Measurements from ENCODE around the gene MTERF2. TPM values are rescaled to one million over a fixed set of nuclear protein-coding genes. Genes with fewer than 3 reads are reported as not detected.

Gene MTERF2
- 10 to 100 TPM; 24.1 to 32.9 TPM for total RNA-seq

DNA sequence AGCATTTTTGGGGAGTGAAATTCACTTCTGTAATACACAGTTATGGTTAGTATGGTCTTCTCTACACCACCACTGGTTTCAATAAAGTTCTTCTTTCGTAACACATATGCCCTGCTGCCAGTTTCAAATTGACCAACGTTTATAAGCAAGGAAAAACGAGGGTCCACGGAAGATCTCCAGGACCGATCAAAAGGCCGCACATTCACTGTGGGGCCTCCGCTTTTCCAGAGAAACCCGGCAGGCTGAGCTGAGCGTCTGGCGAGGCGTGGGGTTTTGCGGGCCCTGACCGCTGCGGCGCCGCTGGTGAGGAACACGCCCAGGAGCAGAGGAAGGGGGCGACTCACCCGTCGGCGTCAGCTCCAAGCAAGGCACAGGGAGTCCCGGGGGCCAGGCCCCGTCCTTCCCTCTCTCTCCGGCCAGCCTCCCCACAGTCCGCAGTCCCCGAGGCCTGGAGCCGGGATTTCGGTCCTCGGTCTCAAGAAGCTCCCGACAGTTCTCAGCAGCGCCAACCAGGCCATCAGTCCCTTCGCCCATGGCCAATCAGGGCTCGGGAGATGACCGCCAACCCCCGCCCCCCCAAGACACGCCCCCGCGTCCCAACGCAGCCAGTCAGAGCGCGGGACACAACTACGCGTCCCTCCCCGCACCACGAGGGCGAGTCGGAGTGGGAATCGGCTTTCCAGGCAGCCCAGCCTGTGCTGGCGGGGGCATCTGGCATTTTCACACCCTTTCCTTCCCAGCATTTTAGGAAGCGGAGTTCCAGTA, at the start of gene MTERF2:
Gene MTERF2, minus strand, starts transcription at position 522 of the 765 bp plus-strand sequence. CDS start 8,432 bp downstream, outside the sequence.
- TF ChIP-seq POLR2A (IDR thresholded peaks at IDR 0.05): peak; percentile 90 to 95 (median 95)
- TF ChIP-seq CTCF (IDR thresholded peaks at IDR 0.05): no peak
- Histone ChIP-seq H3K4me1 (peaks cover 37% of the 10 kb centered on the region), H3K27me3 (no peaks in the 10 kb centered on the region), H3K9me3 (no peaks in the 10 kb centered on the region), H3K36me3 (replicated peaks in 1 of 2; ENCODE audit: insufficient read depth in 1 of 2, low read depth in 2 of 2) (peaks cover 0 to 2% of the 10 kb centered on the region in 2 donors), H3K4me3 (peak within 1 kb of the TSS; percentile 20 to 44), H3K27ac (peak within 1 kb of the TSS; percentile 90 to 95 (median 92))
- WGBS, 2 donors: 0 to 1% methylated on average over 35 to 43 of the region's 50 CpGs
- ATAC-seq (peak; percentile 99), DNase-seq (peak; percentile 93 to 96 (median 95))
- intact Hi-C loops (cut with DNase I): no loop called here

DNA sequence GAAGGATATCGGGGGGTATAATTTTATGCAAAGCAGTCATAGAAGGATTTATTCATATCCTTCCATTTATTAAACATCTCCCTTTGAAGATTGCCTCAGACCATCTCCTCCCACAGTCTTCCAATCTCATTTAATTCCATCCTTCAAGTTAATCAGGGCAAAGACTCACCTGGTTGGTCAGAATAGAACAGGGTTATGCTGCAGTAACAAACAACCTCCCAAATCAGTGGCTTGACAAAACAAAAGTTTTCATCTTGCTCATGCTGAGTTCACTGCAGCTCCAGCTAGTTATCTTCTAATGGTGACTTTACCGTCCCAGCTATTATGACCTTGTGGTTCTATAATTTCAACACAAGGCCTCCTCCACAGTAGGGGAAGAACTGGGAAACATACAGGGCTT, 48.8 kb upstream of the MTERF2 start:
- no peaks in the 10 kb centered on the region for H3K36me3 ChIP-seq (replicated peaks in 1 of 2; ENCODE audit: insufficient read depth in 1 of 2, low read depth in 2 of 2)
- H3K4me1 ChIP-seq: peaks cover 13% of the 10 kb centered on the region
- H3K9me3 ChIP-seq: no peaks in the 10 kb centered on the region
- no peak for ATAC-seq
- no peak overlapping the region for H3K4me3 ChIP-seq
- WGBS, 2 donors: 90 to 100% methylated on average over 2 of the region's 2 CpGs
- no peak for TF ChIP-seq POLR2A (IDR thresholded peaks at IDR 0.05)
- no peak for TF ChIP-seq CTCF (IDR thresholded peaks at IDR 0.05)
- no peaks in the 10 kb centered on the region for H3K27me3 ChIP-seq
- DNase-seq: no peak
- H3K27ac ChIP-seq: no peak overlapping the region
- intact Hi-C loops (cut with DNase I): no loop called here

DNA sequence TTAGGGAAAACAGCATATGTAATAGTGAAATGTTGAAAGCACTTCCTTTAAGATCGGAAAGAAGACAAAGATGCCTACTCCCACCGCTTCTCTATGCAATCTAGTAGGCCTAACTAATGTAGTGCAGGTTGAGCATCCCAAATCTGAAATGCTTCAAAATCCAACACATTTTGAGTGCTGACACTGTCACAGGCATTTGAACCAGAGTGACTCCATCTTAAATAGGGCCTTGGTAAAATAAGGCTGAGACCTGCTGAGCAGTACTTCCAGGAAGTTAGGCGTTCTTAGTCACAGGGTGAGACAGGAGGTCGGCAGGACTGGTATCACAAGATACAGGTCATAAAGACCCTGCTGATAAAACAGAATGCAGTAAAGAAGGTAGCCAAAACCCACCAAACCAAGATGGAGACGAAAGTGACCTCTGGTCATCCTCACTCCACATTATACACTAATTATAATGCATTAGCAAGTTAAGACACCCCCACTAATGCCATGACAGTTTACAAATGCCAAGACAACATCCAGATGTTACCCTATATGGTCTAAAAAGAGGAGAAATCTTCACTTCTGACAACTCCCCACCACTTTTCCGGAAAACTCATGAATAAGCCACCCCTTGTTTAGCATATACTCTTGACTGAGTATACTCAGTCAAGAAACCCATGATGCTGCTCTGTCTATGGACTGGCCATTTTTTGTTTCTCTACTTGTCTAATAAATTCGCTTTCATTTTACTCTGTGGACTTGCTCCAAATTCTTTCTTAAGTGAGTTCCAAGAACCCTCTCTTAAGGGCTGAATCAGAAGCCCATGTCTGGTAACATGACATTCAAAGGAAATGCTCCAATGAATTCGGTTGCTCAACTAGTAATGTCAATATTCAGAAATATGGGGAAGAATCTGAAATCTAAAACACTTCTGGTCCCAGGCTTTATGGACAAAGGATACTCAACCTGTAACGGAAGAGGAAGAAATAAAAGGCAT, 47.1 kb upstream of the MTERF2 start:
- ATAC-seq: no peak
- intact Hi-C loops (cut with DNase I): no loop called here

GRCh38 chr12:107032266-107032665, 45.3 kb upstream of the MTERF2 start:
- peaks cover 40% of the 10 kb centered on the region for H3K4me1 ChIP-seq
- TF ChIP-seq CTCF (IDR thresholded peaks at IDR 0.05) (no peak), POLR2A (IDR thresholded peaks at IDR 0.05) (no peak)
- WGBS, 2 donors: 85% methylated on average over 7 of the region's 7 CpGs
- H3K4me3 ChIP-seq: no peak overlapping the region
- H3K9me3 ChIP-seq: no peaks in the 10 kb centered on the region
- no peak for ATAC-seq
- intact Hi-C loops (cut with DNase I): no loop called here
- H3K36me3 ChIP-seq (replicated peaks in 1 of 2; ENCODE audit: insufficient read depth in 1 of 2, low read depth in 2 of 2): no peaks in the 10 kb centered on the region
- no peak overlapping the region for H3K27ac ChIP-seq
- no peak for DNase-seq
- no peaks in the 10 kb centered on the region for H3K27me3 ChIP-seq

More for the DNA sequence above, 47.1 kb upstream of the MTERF2 start:
- Histone ChIP-seq H3K4me1 (peaks cover 29% of the 10 kb centered on the region), H3K4me3 (no peak overlapping the region), H3K27ac (no peak overlapping the region), H3K9me3 (no peaks in the 10 kb centered on the region), H3K36me3 (replicated peaks in 1 of 2; ENCODE audit: insufficient read depth in 1 of 2, low read depth in 2 of 2) (no peaks in the 10 kb centered on the region), H3K27me3 (no peaks in the 10 kb centered on the region)
- DNase-seq: no peak
- TF ChIP-seq POLR2A (IDR thresholded peaks at IDR 0.05) (no peak), CTCF (IDR thresholded peaks at IDR 0.05) (no peak)
- 88 to 90% methylated on average over 9 of the region's 9 CpGs for WGBS, 2 donors
